Lower leg skin (tissue), 3 donors: ENCODE measurements around the gene FOLH1.
"Not testable (repeated sequence)": the region's sequence is repeated elsewhere in the genome, so short reads cannot be mapped to it uniquely, and the experiment has no call there.

ENCODE experiments used
- CTCF ChIP-seq, 3 donors: fragments of 450-650 bp; IDR thresholded peaks; one replicate each; pipeline ENCODE4 v1.5.1; 2016; ENCODE audit warnings: antibody characterized with exemption in 3 of 3, mild to moderate bottlenecking in 3 of 3, moderate library complexity in 2 of 3
- POLR2A ChIP-seq, 2 donors: fragments of 450-650 bp; IDR thresholded peaks; one replicate each; pipeline ENCODE4 v1.6.1; 2016 to 2017; ENCODE audit warnings: antibody characterized with exemption in 2 of 2, mild to moderate bottlenecking in 1 of 2, moderate library complexity in 1 of 2

- not testable (repeated sequence) for TF ChIP-seq POLR2A, CTCF (IDR thresholded peaks at IDR 0.05)
Measured at GRCh38 chr11:49231725-49232124, 23.3 kb upstream of the FOLH1 start.
